Measurements from ENCODE around the gene CCR5.

CCR5 gene

GRCh38 chr3:46359733-46360493 lies 10.8 kb upstream of the CCR5 start:
- DNase-seq: no peak

DNA sequence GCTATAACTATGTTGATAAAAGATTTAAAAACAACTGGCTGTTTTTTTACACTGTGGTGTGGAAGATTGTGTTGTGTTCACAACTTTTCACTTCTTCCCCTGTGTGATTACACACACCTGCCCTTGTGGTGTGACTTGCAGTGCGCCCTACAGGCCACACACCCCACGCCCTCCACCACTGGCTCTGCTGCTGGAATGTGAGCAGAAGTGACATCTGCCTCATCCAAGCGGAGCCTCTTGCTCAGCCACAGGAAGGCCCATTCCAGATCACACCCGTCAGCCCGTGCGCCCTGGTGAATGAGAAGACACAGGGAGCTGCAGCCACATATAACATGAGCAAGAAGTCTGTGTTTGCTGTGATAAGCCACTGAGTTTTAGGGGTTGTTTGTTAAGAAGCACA lies 9.8 kb upstream of the CCR5 start:
- DNase-seq: no peak

DNA sequence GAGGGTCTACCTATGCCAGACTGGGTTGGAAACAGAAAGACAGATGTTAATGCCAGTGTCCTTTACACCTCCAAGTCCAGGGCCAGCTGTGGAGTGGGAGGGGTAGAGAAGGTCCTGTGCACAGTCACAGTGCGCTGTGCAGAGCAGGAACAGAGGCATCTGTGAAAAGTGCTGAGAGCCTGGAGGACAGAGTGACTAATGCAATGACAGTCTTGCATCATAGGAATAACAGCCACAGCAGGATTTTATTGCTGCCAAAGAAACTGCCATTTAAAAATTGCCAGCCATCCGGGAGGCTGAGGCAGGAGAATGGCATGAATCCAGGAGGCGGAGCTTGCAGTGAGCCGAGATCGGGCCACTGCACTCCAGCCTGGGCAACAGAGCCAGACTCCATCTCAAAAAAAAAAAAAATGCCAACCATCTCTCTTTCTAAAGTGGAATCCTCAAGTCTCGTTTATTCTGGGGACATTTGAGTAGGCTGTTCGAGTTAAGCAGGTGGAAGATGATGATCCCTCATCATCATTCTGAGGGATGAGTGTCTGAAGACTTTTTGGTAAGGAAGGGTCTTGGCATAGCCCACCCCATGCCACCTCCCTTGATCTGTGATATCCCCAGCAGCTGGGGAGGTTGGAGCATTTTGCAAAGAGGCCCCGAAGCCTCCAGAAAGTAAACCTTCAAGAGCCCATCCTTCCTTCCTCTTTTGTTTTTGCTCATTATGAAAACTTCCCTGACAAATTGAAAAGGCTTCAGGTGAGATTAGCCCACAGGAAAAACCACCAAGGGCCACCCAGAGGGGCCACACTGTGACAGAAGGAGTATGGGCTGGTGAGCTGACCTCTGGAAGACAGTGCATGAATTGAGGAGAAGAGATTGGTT lies 9.1 kb upstream of the CCR5 start:
- DNase-seq: no peak

- DNase-seq: no peak
Observed at GRCh38 chr3:46365041-46365440, 5.7 kb upstream of the CCR5 start.

DNA sequence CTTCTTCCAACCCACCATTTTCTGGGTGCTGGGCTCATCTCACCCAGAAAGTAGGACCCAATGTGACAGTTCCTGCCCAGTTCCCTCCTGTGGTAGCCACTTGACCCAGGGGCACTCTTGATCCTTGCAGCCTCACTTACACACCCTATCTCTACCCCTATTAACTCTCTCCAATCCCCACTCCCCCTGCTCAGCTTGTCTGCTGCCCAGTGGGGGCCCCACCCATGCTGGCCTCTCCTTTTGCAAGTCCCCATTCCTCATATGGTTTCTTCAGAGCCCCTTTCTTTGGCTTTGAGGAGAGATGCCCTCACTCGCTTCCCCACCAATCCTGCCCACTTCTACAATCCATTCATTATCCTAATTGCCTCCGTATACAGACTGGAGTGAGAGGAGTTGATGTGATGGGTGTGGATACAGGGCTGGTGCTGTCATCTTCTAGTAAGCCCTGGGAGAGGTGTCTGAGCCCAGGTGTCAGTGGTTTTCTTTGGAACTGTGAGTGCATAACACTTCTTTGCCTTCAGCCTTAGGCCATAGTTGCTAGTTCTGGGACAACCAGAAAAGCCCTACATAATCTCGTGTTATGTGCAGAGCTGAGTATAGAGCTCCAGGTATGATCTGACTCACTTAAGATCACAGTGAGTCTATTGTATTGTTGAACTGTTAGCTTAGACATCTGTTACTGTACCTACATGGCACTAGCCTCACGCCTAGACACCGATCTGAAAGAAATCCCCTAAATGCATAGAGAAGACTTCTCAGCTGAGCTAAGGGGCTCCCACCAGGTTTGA lies 4.8 kb upstream of the CCR5 start:
- no peak for DNase-seq

- DNase-seq: no peak
Observed at GRCh38 chr3:46367811-46368210, 2.9 kb upstream of the CCR5 start.

GRCh38 chr3:46368569-46368968 lies 2.2 kb upstream of the CCR5 start:
- no peak for DNase-seq

DNA sequence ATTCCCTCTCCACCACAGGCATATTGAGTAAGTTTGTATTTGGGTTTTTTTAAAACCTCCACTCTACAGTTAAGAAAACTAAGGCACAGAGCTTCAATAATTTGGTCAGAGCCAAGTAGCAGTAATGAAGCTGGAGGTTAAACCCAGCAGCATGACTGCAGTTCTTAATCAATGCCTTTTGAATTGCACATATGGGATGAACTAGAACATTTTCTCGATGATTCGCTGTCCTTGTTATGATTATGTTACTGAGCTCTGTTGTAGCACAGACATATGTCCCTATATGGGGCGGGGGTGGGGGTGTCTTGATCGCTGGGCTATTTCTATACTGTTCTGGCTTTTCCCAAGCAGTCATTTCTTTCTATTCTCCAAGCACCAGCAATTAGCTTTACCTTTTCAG lies 1.6 kb upstream of the CCR5 start:
- no peak for DNase-seq

DNA sequence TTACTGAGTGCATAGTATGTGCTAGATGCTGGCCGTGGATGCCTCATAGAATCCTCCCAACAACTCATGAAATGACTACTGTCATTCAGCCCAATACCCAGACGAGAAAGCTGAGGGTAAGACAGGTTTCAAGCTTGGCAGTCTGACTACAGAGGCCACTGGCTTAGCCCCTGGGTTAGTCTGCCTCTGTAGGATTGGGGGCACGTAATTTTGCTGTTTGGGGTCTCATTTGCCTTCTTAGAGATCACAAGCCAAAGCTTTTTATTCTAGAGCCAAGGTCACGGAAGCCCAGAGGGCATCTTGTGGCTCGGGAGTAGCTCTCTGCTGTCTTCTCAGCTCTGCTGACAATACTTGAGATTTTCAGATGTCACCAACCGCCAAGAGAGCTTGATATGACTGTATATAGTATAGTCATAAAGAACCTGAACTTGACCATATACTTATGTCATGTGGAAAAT lies 1.0 kb upstream of the CCR5 start:
- DNase-seq: no peak

DNA sequence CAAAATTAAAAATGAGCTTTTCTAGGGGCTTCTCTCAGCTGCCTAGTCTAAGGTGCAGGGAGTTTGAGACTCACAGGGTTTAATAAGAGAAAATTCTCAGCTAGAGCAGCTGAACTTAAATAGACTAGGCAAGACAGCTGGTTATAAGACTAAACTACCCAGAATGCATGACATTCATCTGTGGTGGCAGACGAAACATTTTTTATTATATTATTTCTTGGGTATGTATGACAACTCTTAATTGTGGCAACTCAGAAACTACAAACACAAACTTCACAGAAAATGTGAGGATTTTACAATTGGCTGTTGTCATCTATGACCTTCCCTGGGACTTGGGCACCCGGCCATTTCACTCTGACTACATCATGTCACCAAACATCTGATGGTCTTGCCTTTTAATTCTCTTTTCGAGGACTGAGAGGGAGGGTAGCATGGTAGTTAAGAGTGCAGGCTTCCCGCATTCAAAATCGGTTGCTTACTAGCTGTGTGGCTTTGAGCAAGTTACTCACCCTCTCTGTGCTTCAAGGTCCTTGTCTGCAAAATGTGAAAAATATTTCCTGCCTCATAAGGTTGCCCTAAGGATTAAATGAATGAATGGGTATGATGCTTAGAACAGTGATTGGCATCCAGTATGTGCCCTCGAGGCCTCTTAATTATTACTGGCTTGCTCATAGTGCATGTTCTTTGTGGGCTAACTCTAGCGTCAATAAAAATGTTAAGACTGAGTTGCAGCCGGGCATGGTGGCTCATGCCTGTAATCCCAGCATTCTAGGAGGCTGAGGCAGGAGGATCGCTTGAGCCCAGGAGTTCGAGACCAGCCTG lies 984 bp downstream of the CCR5 start:
- no peak for DNase-seq

DNA sequence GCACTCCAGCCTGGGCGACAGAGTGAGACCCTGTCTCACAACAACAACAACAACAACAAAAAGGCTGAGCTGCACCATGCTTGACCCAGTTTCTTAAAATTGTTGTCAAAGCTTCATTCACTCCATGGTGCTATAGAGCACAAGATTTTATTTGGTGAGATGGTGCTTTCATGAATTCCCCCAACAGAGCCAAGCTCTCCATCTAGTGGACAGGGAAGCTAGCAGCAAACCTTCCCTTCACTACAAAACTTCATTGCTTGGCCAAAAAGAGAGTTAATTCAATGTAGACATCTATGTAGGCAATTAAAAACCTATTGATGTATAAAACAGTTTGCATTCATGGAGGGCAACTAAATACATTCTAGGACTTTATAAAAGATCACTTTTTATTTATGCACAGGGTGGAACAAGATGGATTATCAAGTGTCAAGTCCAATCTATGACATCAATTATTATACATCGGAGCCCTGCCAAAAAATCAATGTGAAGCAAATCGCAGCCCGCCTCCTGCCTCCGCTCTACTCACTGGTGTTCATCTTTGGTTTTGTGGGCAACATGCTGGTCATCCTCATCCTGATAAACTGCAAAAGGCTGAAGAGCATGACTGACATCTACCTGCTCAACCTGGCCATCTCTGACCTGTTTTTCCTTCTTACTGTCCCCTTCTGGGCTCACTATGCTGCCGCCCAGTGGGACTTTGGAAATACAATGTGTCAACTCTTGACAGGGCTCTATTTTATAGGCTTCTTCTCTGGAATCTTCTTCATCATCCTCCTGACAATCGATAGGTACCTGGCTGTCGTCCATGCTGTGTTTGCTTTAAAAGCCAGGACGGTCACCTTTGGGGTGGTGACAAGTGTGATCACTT lies 2.0 kb downstream of the CCR5 start:
- no peak for DNase-seq

DNA sequence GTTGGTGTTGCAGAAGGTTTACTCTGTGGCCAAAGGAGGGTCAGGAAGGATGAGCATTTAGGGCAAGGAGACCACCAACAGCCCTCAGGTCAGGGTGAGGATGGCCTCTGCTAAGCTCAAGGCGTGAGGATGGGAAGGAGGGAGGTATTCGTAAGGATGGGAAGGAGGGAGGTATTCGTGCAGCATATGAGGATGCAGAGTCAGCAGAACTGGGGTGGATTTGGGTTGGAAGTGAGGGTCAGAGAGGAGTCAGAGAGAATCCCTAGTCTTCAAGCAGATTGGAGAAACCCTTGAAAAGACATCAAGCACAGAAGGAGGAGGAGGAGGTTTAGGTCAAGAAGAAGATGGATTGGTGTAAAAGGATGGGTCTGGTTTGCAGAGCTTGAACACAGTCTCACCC lies 4.0 kb downstream of the CCR5 start:
- DNase-seq: no peak

DNA sequence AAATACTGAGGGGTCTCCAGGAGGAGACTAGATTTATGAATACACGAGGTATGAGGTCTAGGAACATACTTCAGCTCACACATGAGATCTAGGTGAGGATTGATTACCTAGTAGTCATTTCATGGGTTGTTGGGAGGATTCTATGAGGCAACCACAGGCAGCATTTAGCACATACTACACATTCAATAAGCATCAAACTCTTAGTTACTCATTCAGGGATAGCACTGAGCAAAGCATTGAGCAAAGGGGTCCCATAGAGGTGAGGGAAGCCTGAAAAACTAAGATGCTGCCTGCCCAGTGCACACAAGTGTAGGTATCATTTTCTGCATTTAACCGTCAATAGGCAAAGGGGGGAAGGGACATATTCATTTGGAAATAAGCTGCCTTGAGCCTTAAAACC lies 4.5 kb downstream of the CCR5 start:
- no peak for DNase-seq

- no peak for DNase-seq
Observed at GRCh38 chr3:46375814-46376213, 5.1 kb downstream of the CCR5 start.

DNA sequence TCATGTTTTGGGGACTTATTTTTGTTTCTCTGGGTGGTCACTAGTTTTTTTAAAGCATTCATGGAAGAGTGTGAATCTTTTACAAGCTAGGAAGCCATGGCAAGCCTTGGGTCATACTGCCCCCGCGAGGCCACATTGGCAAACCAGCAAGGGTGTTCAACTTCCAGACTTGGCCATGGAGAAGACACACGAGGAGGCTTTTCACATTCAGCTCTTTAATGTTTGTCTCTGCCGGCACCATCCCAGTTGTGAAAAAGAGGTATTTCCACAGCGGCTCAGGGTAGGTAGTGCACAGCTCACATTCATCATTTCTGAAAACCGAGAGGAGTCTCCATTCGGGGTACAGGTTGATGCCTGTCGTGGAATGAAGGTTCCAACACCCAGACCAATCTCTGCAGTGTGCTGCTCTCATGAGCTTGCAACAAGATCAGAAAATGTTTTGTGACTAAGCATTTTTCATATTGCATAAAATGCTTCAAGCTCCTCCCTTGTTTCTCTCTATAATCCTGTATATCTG lies 7.7 kb downstream of the CCR5 start:
- DNase-seq: peak; percentile 9

GRCh38 chr3:46380471-46381221 lies 9.9 kb downstream of the CCR5 start:
- DNase-seq: no peak

DNA sequence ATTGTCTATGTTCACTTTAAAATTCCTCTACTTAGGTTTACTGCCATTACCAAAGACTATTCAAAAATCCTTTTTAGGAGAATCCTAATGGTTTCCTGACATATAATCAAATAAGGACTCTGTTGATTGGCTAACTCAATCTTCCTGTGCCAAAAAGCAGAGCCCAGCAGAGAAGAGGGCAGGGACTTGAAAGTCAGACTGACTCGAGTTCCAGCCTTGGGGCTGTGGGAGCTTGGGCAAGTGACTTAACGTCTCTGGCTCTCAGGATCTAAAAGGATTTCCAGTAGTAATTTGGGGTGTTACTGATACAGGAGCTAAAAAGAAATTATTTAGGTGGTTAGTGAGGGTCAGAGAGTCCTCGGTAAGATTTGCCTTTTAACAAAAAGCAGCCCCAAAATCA lies 10.9 kb downstream of the CCR5 start:
- no peak for DNase-seq

DNA sequence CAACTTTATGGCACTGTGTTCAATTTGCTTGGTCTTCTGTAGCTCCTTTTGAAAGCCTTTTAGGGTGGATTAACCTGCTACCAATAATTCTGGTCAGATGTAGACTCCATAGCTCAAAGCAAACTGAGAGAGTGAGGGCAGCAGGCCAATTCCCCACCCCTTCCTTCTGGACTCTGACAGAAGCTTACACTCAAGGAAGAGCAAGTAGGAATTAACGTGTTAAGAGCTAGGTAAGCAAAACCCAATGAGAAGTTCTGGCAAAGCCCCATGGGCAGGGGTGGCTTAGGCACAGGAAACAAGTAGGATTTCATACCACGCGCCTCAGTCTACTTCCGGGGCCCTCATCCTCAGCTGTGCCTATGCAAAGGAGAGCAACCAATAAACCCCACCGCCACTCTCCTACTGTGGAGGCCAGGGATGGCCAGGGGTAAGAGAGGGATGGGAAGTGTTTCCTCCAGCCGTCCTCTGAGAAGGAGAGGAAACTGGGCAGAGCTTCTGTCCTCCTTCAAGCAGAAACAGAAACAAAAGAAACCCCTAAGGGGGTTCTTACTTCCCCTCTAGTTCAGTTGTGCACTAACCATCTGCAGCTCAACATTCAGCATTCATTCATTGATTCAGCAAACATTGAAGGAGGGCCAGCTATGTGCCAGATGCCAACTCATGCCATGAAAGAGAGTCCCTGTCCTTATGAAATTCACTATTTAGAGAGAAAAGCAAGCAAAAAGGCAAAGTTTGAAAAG lies 12.6 kb downstream of the CCR5 start:
- DNase-seq: no peak

- DNase-seq: no peak
Observed at GRCh38 chr3:46383951-46384330, 13.2 kb downstream of the CCR5 start.

GRCh38 chr3:46386205-46386604 lies 15.5 kb downstream of the CCR5 start:
- DNase-seq: no peak

Measured in NCI-H526 treated with DMSO at 0.1 percent for 48 hours (cell line).